DMS114 treated with DMSO at 0.1 percent for 48 hours (cell line): ENCODE results near the gene SCART1.
"Not testable (repeated sequence)": the region's sequence is repeated elsewhere in the genome, so short reads cannot be mapped to it uniquely, and the experiment has no call there.

Experiments used
- DNase-seq: peaks from one replicate; lab custom pipeline; 2025; ENCODE audit not compliant: unreplicated experiment; lab: John Stamatoyannopoulos, UW

SCART1 gene

DNA sequence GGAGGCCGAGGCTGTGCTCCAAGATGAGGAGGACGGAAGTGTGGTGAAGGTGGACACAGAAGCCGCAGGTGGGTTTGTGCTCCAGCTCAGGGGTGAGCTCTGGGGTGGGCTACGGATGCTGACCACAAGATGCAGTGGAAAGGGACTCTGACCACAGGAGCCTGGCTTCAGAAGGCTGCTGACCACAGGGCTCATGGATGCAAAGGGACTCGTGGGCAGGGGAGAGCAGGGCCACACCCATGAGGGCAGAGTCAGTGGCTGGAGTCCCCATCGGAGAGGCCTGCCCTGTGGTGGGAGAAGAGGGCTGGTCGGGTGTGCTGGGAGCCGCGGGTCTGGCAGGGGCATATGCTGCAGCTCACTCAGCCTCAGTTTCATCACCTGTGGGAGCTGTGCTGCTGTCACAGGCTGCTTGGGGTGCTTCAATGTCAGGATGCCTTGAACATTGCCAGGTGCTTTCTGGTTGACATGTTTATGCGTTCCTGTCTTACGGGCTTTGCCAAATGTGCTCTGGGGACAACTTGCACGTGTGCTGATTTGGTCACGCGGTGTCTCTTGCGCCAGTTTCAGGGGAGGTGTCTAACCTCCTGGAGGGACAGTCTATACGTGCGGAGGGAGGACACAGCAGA lies 13.7 kb downstream of the SCART1 start:
- DNase-seq: no peak

DNA sequence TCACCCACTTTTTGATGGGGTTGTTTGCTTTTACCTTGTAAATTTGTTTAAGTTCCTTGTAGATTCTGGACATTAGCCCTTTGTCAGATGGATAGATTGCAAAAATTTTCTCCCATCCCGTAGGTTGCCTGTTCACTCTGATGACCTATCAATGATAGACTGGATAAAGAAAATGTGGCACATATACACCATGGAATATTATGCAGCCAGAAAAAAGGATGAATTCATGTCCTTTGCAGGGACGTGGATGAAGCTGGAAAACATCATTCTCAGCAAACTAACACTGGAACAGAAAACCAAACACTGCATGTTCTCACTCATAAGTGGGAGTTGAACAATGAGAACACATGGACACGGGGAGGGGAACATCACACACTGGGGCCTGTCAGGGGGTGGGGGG lies 15.5 kb downstream of the SCART1 start:
- not testable (repeated sequence) for DNase-seq

GRCh38 chr10:133471300-133472109 lies 17.8 kb downstream of the SCART1 start:
- DNase-seq: no peak

DNA sequence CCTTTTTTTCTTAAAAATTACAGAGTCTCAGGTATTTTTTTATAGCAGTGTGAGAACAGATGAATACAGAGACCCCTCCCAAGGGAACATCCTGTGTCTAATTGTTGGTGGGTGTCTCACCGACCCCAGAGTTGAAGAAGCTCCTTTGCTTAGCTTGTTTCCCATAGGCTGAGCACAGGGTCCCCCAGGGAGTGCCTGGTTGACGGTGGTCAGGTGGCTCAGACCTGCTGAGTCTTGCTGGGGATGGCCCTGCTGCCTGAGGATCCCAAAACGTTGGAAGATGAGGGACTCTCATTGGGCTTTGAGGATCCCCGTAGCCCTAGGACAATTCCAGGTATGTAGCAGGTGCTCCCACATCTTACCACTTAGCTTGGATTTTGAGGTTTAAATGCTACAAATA lies 19.5 kb downstream of the SCART1 start:
- no peak for DNase-seq

DNA sequence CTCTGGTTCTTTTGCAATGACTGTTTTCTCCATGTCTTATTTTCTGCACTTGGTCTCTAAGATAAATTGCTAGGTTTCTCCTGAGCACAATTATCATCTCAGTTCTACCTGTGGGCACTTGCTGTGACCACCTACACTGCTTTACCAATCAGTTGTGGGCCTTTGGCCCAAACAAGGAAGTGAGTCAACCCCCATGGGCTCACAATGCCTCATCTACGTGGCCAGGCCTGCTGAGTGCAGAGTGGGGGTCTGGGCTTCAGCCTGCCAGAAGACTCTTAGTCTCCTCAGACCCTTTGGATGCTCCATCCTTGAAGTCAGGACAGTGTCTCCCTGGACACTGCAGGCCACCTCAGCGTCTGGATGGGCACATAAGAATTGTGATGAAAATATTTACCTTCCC lies 20.3 kb downstream of the SCART1 start:
- no peak for DNase-seq

GRCh38 chr10:133474665-133475424 lies 21.1 kb downstream of the SCART1 start:
- DNase-seq: no peak

GRCh38 chr10:133475425-133475734 lies 21.6 kb downstream of the SCART1 start:
- DNase-seq: no peak

DNA sequence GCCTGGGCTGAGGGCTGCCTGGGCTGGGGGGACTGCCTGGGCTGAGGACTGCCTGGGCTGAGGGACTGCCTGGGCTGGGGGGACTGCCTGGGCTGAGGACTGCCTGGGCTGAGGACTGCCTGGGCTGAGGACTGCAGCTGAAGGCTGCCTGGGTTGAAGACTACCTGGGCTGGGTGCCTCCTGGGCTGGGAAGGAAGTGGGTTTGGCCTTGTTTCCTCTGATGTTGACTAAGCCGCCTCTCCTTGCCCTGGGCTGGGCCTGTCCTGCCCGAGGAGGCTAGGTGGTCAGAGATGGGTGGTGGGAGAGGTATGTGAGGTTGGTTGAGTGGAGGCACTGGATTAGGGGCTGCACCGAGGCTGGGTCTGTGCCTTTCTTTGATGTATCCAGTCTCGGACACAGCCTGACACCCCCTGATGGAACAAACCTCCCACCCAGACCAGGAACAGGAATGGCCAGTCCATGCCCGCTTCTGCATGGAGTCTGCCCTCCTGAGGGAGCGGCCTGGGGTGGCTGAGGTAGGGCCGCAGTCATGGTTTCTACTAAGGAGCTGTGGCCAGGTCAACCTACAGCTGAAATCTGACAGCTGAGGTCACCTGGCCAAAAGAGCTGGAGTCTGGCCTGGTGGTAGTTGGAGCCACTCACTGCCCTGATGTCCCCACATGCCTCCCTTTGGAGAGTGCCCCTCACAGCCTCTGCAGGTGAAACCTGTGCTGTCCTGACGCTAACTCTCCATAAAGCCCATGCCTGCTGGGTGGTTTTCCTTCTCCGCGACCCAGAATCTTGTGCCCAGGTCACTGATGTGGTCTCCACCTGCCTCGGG lies 22.3 kb downstream of the SCART1 start:
- no peak for DNase-seq

DNA sequence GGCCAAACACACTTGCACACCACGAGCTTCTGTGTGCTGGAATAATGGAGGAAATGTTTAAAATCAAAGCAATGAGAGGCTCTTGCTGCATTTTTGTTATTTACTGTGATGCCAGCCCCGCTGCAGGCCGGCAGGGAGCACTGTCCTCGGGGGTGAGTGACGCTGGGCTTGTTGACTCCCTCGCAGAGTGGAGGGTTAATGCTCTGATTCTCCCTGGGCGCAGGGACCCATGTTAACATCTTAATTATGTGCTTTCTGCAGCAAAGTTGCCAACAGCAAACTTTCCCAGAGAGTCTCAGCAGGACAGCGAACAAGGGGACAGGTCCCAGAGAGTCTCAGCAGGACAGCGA lies 22.9 kb downstream of the SCART1 start:
- DNase-seq: no peak

GRCh38 chr10:133481086-133481643 lies 27.4 kb downstream of the SCART1 start:
- DNase-seq: no peak

DNA sequence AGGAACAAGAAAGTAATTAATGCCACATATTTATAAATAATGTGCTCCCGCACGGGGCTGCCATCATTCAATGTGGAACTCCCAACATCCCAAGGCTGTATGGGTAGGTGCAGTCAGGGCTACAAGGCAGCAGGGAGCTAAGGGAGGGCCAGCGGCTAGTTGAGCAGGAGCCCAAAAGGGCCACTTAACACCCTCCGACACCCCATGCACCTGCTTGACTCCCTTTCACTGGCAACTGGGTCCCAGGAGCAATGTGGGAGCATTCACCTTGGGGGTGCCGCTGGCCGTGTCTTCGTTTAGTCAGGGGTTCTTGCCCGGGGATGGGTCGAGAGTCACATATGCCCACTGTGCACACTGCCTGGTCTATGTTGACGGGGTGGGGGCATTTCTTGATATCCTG lies 27.9 kb downstream of the SCART1 start:
- DNase-seq: no peak

GRCh38 chr10:133484818-133485217 lies 31.1 kb downstream of the SCART1 start:
- no peak for DNase-seq

GRCh38 chr10:133487085-133487484 lies 33.3 kb downstream of the SCART1 start:
- DNase-seq: no peak

GRCh38 chr10:133488354-133488753 lies 34.6 kb downstream of the SCART1 start:
- no peak for DNase-seq

- DNase-seq: no peak
Observed at GRCh38 chr10:133489816-133490588, 36.3 kb downstream of the SCART1 start.

- DNase-seq: not testable (repeated sequence)
Observed at GRCh38 chr10:133493562-133493961, 39.8 kb downstream of the SCART1 start.

DNA sequence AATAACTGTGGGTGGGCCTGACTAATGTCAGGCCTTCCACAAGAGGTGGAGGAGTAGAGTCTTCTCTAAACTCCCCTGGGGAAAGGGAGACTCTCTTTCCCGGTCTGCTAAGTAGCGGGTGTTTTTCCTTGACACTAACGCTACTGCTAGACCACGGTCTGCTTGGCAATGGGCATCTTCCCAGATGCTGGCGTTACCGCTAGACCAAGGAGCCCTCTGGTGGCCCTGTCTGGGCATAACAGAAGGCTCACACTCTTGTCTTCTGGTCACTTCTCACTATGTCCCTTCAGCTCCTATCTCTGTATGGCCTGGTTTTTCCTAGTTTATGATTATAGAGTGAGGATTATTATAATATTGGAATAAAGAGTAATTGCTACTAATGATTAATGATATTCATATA lies 43.6 kb downstream of the SCART1 start:
- not testable (repeated sequence) for DNase-seq

DNA sequence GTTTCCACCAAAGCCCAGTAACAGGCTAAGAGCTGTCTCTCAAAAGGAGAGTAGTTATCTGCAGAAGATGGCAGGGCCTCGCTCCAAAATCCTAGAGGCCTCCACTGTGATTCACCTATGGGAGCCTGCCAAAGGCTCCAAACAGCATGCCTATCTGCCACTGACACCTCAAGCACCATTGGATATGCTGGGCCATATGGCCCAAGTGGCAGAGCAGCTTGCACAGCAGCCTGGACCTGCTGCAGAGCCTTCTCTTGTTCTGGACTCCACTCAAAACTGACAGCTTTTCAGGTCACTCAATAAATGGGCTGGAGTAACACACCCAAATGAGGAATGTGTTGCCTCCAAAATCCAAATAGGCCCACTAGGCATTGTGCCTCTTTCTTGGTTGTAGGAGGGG lies 45.4 kb downstream of the SCART1 start:
- not testable (repeated sequence) for DNase-seq

DNA sequence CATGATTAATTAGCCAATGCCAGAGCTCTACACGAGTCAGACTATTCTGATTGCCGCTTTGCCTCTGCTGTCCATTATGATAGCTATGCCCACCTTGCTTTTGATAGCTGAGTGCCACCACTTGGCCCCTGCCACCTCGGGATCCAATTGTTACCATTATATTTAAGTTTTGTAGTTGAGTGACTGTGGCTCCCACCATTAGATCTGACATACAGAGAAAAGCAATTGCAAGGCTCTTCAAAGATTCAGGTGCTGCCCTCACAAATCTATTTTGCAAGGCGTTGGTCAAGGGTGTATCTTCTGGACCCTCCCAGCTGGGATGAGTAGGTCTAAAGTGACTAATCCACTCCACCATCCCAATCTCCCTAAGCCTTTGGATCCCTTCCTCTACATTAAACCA lies 47.2 kb downstream of the SCART1 start:
- not testable (repeated sequence) for DNase-seq

- no peak for DNase-seq
Observed at GRCh38 chr10:133509700-133510099, 56.0 kb downstream of the SCART1 start.
